ENCODE data around the gene TMEM145.

DNA sequence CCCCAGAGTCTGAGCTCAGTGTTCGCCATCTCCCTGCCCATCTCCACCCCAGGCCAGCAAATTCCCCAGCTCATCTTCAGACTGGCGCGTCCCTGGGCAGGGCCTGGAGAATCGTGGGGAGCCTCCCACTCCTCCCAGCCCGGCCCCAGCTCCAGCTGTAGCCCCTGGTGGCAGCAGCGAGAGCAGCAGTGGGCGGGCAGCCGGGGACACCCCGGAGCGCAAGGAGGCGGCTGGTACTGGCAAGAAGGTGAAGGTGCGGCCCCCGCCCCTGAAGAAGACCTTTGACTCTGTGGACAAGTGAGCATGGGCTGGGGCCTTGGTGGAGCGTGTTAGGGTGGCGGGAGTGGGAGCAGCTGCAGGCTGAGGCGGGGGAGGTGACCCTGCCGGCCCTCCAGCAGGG is 19.6 kb upstream of the TMEM145 start:
- TF ChIP-seq POLR2AphosphoS5 (IDR thresholded peaks at IDR 0.05) (no peak), POLR2A (IDR thresholded peaks at IDR 0.05; ENCODE audit: low read depth) (no peak)
- TF ChIP-seq, protein P1, sequence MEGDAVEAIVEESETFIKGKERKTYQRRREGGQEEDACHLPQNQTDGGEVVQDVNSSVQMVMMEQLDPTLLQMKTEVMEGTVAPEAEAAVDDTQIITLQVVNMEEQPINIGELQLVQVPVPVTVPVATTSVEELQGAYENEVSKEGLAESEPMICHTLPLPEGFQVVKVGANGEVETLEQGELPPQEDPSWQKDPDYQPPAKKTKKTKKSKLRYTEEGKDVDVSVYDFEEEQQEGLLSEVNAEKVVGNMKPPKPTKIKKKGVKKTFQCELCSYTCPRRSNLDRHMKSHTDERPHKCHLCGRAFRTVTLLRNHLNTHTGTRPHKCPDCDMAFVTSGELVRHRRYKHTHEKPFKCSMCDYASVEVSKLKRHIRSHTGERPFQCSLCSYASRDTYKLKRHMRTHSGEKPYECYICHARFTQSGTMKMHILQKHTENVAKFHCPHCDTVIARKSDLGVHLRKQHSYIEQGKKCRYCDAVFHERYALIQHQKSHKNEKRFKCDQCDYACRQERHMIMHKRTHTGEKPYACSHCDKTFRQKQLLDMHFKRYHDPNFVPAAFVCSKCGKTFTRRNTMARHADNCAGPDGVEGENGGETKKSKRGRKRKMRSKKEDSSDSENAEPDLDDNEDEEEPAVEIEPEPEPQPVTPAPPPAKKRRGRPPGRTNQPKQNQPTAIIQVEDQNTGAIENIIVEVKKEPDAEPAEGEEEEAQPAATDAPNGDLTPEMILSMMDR (IDR thresholded peaks at IDR 0.05), result no peak

All from esophagus muscularis mucosa (tissue), 3 donors.